Ectodermal cell (in vitro differentiated cells): ENCODE results near the gene LBHD1. TPM values are rescaled to one million over a fixed set of nuclear protein-coding genes. Genes with fewer than 3 reads are reported as not detected.

Source experiments
- H3K27ac ChIP-seq: 2 replicates; pipeline ENCODE4 v1.7.0; 2013; ENCODE audit warnings: mild to moderate bottlenecking, low read depth, low read length; ENCODE audit not compliant: insufficient read depth, poor library complexity, severe bottlenecking
- H3K27me3 ChIP-seq: 2 replicates; pipeline ENCODE4 v1.7.0; 2013; ENCODE audit warnings: mild to moderate bottlenecking, low read length; ENCODE audit not compliant: insufficient read depth, control insufficient read depth, poor library complexity, severe bottlenecking
- H3K36me3 ChIP-seq: one replicate; pipeline ENCODE4 v1.7.0; 2013; ENCODE audit warnings: low read length; ENCODE audit not compliant: control insufficient read depth, insufficient read depth
- H3K4me1 ChIP-seq: one replicate; pipeline ENCODE4 v1.7.0; 2013; ENCODE audit warnings: low read length; ENCODE audit not compliant: control insufficient read depth, insufficient read depth
- H3K4me3 ChIP-seq: 2 replicates; pipeline ENCODE4 v1.7.0; 2013; ENCODE audit warnings: low read depth, low read length, control low read depth; ENCODE audit not compliant: insufficient read depth
- H3K9me3 ChIP-seq: 2 replicates; pipeline ENCODE4 v1.7.0; 2013; ENCODE audit warnings: mild to moderate bottlenecking, low read length, moderate library complexity; ENCODE audit not compliant: control insufficient read depth
- whole genome bisulfite sequencing, 2 experiments: methylation state at CpG; one replicate each; pipeline ENCODE4 v1.1.7; 2013; ENCODE audit warnings: missing lambda C conversion rate in 2 of 2; 5-methylcytosine and 5-hydroxymethylcytosine counted together
- polyA plus RNA-seq, 4 experiments: library from polyadenylated mRNA; stranded (reverse); fragments of 50-300 nt; gene quantifications; one replicate each; pipeline ENCODE4 v1.2.3, GENCODE V29; 2013

The LBHD1 gene
- polyA plus RNA-seq (2013, experiment 1 of 4), result 2.6 TPM
- polyA plus RNA-seq (2013, experiment 2 of 4), result 4.5 TPM
- polyA plus RNA-seq (2013, experiment 3 of 4), result 2.4 TPM
- 4.3 TPM for polyA plus RNA-seq (2013, experiment 4 of 4)

DNA sequence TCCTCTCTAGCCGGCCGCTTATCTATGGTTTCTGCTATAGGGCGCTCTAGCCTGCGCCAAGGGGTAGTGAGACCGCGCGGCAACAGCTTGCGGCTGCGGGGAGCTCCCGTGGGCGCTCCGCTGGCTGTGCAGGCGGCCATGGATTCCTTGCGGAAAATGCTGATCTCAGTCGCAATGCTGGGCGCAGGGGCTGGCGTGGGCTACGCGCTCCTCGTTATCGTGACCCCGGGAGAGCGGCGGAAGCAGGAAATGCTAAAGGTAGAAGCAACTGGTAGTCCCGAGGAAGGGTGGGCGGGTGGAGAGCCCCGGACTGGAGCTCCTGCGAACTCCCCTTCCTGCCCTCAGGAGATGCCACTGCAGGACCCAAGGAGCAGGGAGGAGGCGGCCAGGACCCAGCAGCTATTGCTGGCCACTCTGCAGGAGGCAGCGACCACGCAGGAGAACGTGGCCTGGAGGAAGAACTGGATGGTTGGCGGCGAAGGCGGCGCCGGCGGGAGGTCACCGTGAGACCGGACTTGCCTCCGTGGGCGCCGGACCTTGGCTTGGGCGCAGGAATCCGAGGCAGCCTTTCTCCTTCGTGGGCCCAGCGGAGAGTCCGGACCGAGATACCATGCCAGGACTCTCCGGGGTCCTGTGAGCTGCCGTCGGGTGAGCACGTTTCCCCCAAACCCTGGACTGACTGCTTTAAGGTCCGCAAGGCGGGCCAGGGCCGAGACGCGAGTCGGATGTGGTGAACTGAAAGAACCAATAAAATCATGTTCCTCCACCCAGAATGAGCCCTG is at the start of gene LBHD1, which contains the start of gene UQCC3:
LBHD1 (minus strand) TSS at position 660 of the 782 bp plus-strand sequence. CDS start 2,236 bp downstream, outside the sequence.
UQCC3 (plus strand) TSS at position 66 of the 782 bp plus-strand sequence; CDS start at position 139, 73 bp downstream.
- 1% methylated on average over 59 of the region's 59 CpGs for WGBS, 2 experiments
- H3K4me3 ChIP-seq, result peak within 1 kb of the TSS; percentile 88
- H3K36me3 ChIP-seq, result peaks cover 8% of the 10 kb centered on the region
- no peaks in the 10 kb centered on the region for H3K9me3 ChIP-seq
- peak within 1 kb of the TSS; percentile 75 for H3K27ac ChIP-seq
- no peaks in the 10 kb centered on the region for H3K27me3 ChIP-seq
- H3K4me1 ChIP-seq, result peaks cover 7% of the 10 kb centered on the region

DNA sequence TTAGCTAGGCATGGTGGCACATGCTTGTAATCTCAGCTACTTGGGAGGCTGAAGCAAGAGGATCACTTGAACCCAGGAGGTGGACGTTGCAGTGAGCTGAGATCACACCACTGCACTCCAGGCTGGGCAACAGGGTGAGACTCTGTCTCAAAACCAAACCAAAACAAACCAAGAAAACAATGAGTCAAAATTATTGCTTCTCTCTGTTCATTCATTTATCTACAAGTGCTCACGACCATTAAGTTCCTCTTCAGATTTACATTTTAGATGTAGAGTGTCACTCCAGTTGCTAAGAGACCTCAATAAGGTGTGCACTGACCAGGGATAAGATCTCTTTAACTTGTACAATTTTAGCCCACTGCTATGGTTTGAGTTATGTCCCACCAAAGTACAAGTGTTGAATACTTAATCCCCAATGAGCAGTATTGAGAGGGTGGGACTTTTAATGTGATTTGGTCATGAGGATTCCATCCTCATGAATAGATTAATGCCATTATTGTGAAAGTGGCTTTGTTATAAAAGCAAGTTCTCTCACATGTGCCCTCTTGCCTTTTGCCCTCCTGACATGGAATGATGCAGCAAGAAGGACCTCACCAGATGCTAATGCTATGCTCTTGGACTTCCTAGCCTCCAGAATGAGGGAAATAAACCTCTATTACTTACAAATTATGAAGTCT is 47.4 kb upstream of the LBHD1 start:
- Histone ChIP-seq H3K27me3 (no peaks in the 10 kb centered on the region), H3K4me1 (peaks cover 4% of the 10 kb centered on the region), H3K9me3 (no peaks in the 10 kb centered on the region), H3K27ac (no peak overlapping the region), H3K36me3 (peaks cover 88% of the 10 kb centered on the region), H3K4me3 (no peak overlapping the region)
- WGBS, 2 experiments, result 95 to 96% methylated on average over 2 of the region's 2 CpGs

DNA sequence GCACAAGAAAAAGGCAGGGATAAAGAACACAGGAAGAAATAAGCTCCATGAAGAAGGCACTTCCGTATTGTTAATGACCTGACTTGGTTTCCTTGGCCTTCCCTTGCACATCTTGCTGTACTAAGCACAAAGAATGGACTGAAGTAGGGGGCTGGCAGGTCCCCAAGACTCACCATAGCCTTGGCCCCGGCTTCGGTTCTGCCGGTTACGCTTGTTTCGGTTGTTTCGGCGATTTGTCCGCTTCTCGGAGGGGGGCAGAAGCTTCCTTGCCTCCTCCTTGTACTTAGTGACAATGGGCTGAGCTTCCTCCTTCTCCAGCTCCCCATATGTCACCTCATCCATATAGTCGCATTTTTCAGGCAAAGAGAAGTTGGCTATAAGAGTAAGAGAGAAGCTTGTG is 44.7 kb upstream of the LBHD1 start:
- H3K36me3 ChIP-seq, result peaks cover 76% of the 10 kb centered on the region
- H3K4me3 ChIP-seq, result no peak overlapping the region
- no peaks in the 10 kb centered on the region for H3K4me1 ChIP-seq
- no peaks in the 10 kb centered on the region for H3K27me3 ChIP-seq
- 94 to 95% methylated on average over 10 of the region's 11 CpGs for WGBS, 2 experiments
- H3K9me3 ChIP-seq, result no peaks in the 10 kb centered on the region
- no peak overlapping the region for H3K27ac ChIP-seq

DNA sequence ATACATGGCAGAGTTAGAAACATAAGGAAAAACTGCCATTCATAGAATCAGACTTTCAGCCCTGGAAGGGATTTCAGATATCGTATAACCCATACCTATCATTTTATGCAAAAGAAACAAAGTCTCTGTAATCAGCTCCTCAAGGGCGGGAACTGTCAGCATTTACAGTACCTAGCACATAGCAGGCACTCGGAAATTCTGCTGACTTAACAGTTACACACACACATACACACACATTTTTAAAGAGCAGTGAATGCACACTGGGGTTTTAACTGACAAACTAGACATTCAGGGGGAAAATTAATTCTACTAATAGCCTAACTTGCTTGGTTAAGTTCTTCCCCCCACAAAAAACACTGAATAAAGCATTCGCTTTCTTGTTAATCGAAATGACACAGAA is 44.1 kb upstream of the LBHD1 start:
- Histone ChIP-seq H3K4me3 (no peak overlapping the region), H3K36me3 (peaks cover 76% of the 10 kb centered on the region), H3K27me3 (no peaks in the 10 kb centered on the region), H3K4me1 (no peaks in the 10 kb centered on the region), H3K9me3 (no peaks in the 10 kb centered on the region), H3K27ac (no peak overlapping the region)
- WGBS, 2 experiments, result 95 to 96% methylated on average over 5 of the region's 5 CpGs

- H3K4me1 ChIP-seq, result no peaks in the 10 kb centered on the region
- 92 to 93% methylated on average over 23 to 24 of the region's 24 CpGs for WGBS, 2 experiments
- H3K9me3 ChIP-seq, result no peaks in the 10 kb centered on the region
- no peak overlapping the region for H3K27ac ChIP-seq
- no peak overlapping the region for H3K4me3 ChIP-seq
- H3K27me3 ChIP-seq, result no peaks in the 10 kb centered on the region
- peaks cover 78% of the 10 kb centered on the region for H3K36me3 ChIP-seq
These were observed 43.4 kb upstream of the LBHD1 start for GRCh38 chr11:62715150-62716130.

DNA sequence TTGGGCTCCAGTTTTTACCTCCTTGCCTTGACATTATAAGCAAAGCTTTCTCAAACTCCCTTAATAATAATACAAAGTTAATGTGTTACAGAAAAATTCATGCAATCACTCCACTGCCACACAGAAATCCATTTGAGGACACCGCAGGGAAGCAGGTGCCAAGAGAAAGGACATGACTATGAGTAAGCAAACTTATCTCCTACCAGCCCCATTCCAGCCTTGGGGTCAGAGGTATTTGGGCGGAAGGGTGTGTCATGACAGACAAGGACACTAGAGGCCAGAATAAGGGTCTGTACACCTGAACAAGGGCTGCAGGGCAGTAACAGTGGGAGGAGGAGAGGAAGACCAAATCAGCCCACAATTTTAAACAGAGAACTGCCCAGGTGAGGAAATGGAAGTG is 41.3 kb upstream of the LBHD1 start:
- 94 to 100% methylated on average over 2 of the region's 2 CpGs for WGBS, 2 experiments
- peaks cover 60% of the 10 kb centered on the region for H3K36me3 ChIP-seq
- H3K27ac ChIP-seq, result no peak overlapping the region
- H3K4me3 ChIP-seq, result no peak overlapping the region
- no peaks in the 10 kb centered on the region for H3K9me3 ChIP-seq
- no peaks in the 10 kb centered on the region for H3K27me3 ChIP-seq
- H3K4me1 ChIP-seq, result peaks cover 8% of the 10 kb centered on the region

DNA sequence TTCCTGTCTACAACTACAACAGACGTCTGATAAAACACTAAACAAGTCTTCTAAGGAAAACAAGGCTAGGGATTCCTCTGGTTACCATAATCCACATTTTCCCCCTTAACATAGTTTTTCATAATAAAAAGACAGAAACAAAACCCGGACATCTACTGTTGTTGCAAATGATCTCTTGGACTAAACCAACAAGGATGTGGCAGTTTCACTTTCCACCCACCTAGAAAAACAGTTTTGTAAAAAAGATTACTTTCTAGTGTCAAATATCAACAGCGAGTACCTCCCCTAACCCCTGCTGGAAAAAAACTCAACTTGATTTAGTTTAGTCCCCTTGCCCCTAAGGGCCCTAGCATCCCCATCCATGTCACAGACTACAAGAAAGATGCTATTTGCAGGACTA is 40.8 kb upstream of the LBHD1 start:
- Histone ChIP-seq H3K4me3 (no peak overlapping the region), H3K9me3 (no peaks in the 10 kb centered on the region), H3K4me1 (peaks cover 13% of the 10 kb centered on the region), H3K27ac (no peak overlapping the region), H3K27me3 (no peaks in the 10 kb centered on the region), H3K36me3 (peaks cover 56% of the 10 kb centered on the region)
- WGBS, 2 experiments, result 94% methylated on average over 3 of the region's 3 CpGs

DNA sequence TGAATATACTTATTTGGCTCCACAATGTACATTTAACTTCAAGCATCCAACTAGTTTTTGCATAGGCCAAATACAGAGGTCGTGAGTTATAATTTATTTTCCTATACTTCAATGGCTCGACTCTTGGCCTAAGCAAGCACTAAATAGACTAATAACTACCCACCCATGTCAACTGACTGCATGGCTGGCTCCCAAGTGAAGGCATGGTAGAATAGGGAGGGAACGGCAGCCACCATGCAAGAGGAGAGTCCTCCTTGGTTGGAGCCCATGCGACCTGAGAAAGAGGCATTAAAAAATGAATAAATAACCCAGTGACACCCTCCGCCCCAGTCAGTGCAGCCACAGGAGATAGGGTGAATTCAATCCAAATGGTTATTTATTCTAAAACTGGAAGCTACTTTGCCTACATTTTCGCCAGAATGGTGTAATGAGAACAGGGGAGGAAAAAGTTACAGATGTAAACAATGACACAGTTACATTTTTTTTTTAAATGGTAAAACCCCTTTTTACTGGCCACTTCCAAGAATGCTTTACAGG is 40.3 kb upstream of the LBHD1 start:
- Histone ChIP-seq H3K9me3 (no peaks in the 10 kb centered on the region), H3K4me1 (peaks cover 18% of the 10 kb centered on the region), H3K27ac (no peak overlapping the region), H3K36me3 (peaks cover 50% of the 10 kb centered on the region), H3K27me3 (no peaks in the 10 kb centered on the region), H3K4me3 (no peak overlapping the region)
- WGBS, 2 experiments, result 92 to 95% methylated on average over 5 to 6 of the region's 6 CpGs

DNA sequence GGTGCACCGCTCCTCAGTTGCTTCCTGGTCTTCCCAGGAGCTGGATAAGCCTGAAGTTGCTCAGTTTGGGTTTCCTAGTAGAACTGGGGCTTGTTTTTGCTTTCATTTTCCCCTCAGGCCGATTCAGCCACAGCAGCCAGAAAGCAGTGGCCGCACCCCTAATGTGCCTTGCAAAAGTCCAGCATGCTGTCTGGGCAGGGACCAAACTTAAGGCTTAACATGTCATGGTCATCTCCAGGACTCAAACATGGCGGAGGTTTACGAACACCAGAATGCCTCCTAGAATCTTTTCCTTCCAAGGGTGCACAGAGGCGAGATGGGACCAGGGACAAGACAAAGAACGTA is 37.9 kb upstream of the LBHD1 start:
- Histone ChIP-seq H3K4me1 (peaks cover 30% of the 10 kb centered on the region), H3K9me3 (no peaks in the 10 kb centered on the region), H3K27ac (peak overlapping the region; percentile 95), H3K36me3 (peaks cover 29% of the 10 kb centered on the region), H3K27me3 (no peaks in the 10 kb centered on the region), H3K4me3 (peak overlapping the region; percentile 32)
- 82 to 84% methylated on average over 7 of the region's 7 CpGs for WGBS, 2 experiments
